Heart left ventricle (tissue), 13 donors: ENCODE measurements around the gene DVL1.

Source experiments
- CTCF ChIP-seq, 12 donors: fragments of 200-600 bp; sonication (generic) in 4 of 12; IDR thresholded peaks; one replicate each; pipeline versions ENCODE4 v1.5.0 to v1.8.0; 2018 to 2022; ENCODE audit warnings: antibody characterized with exemption in 12 of 12, mild to moderate bottlenecking in 5 of 12
- POLR2A ChIP-seq, 2 donors: fragments of 450-650 bp; IDR thresholded peaks; one replicate each; pipeline ENCODE4 v1.6.1; 2017; ENCODE audit warnings: antibody characterized with exemption in 2 of 2, mild to moderate bottlenecking in 2 of 2, moderate library complexity in 2 of 2
- donor health status: ischemic (EF 13 %, LVEDD 7.1; RV severe dilation, severe dysfunction).
- donor health status: DM: no; HTN: yes; CAD: no.
- donor health status: DM: no; HTN: no; CAD: no.
- donor health status: ischemic (EF 25% LVEDD 6.9; RV normal size, moderate dysfunction).
- donor health status: ischemic (EF 25% LVEDD 5.7; RV mildly dilated, moderate dysfunction).
- donor health status: ischemic (EF 35%, LVEDD 5.7; RV mildly dilated, moderate dysfunction).
- donor health status: nonischemic (EF 11% LVEDD 7.7; RV severe dilation, severe dysfunction).
- donor health status: DM: yes; HTN: yes; CAD: no.
- donor health status: PGD.
- donor health status: ischemic (EF 29% LVEDD 5.4; RV normal size, mild dysfunction).
- donor health status: nonischemic (EF 23%, LVEDD 6.1; RV moderate dilation, normal function).

- no peak for TF ChIP-seq POLR2A (IDR thresholded peaks at IDR 0.05)
- TF ChIP-seq CTCF (IDR thresholded peaks at IDR 0.05), result no peak
These were observed 23.7 kb downstream of the DVL1 start for GRCh38 chr1:1325288-1326074.
